GM12878 (cell line): ENCODE measurements around the gene PTEN. TPM values are rescaled to one million over a fixed set of nuclear protein-coding genes. Genes with fewer than 3 reads are reported as not detected.

Experiments used
- ESRRA ChIP-seq: IDR thresholded peaks from 2 replicates; pipeline ENCODE4 v1.6.1; 2012; ENCODE audit warnings: mild to moderate bottlenecking, low read length, improper control_type of control experiment
- HDAC2 ChIP-seq: fragments of 200-600 bp; sonication (generic); IDR thresholded peaks from 2 replicates; pipeline ENCODE4 v1.6.1; 2017
- MYC ChIP-seq: IDR thresholded peaks from 2 replicates; pipeline ENCODE4 v1.6.1; 2011; ENCODE audit warnings: mild to moderate bottlenecking, low read length, moderate library complexity, inconsistent platforms; ENCODE audit not compliant: insufficient read depth, insufficient replicate concordance, insufficient read length, severe bottlenecking
- YY1 ChIP-seq: IDR thresholded peaks from 2 replicates; pipeline ENCODE4 v1.6.1; 2011; ENCODE audit warnings: low read depth, mild to moderate bottlenecking, low read length
- polyA plus RNA-seq, 11 experiments: library from polyadenylated mRNA; depleted of rRNA in 4 of 11; unstranded in 6 of 11; stranded (reverse) in 5 of 11; fragments of >200 nt; fragmentation: Nextera tagmentation in 4 of 11; fragmentation: Illumina TruSeq in 1 of 11; extraction: Ambion mirVana in 4 of 11; extraction: Trizol in 1 of 11; gene quantifications; 1 replicate in 1 of 11; 2 replicates in 10 of 11; pipeline versions ENCODE4 v1.2.1 to v1.2.3, GENCODE V29; 2011 to 2016; ENCODE audit warnings: inconsistent platforms in 2 of 11, missing spikeins in 2 of 11, low read depth in 1 of 11
- total RNA-seq, 4 experiments: library from RNA; depleted of rRNA in 3 of 4; stranded (reverse); fragments of >200 nt in 3 of 4; fragmentation: Illumina TruSeq in 1 of 4; extraction: Trizol in 1 of 4; gene quantifications; 2 replicates each; pipeline versions ENCODE4 v1.2.1 to v1.2.3, GENCODE V29; 2013 to 2021
- TF ChIP-seq, protein P1 (sequence below): IDR thresholded peaks from 2 replicates; pipeline ENCODE4 v1.6.1; 2011; ENCODE audit warnings: low read depth, low read length, improper control_type of control experiment, borderline replicate concordance
- TF ChIP-seq, protein P2 (sequence below): IDR thresholded peaks from 2 replicates; pipeline ENCODE4 v1.6.1; 2012; ENCODE audit warnings: low read depth, low read length, improper control_type of control experiment
- TF ChIP-seq, protein P3 (sequence below): fragments of 450-650 bp; IDR thresholded peaks from 2 replicates; pipeline ENCODE4 v1.6.1; 2016; ENCODE audit warnings: mild to moderate bottlenecking, moderate library complexity, borderline replicate concordance
- TF ChIP-seq, protein P4 (sequence below): IDR thresholded peaks from 2 replicates; pipeline ENCODE4 v1.6.1; 2012; ENCODE audit warnings: improper control_type of control experiment, low read depth, low read length; ENCODE audit not compliant: insufficient replicate concordance

Gene PTEN
- total and polyA plus RNA-seq, 10 of the 15 experiments (the other 5 are each of a cell fraction or from before 2014, with no cell fraction given) = 26.1 to 175 (median 58.1) TPM

DNA sequence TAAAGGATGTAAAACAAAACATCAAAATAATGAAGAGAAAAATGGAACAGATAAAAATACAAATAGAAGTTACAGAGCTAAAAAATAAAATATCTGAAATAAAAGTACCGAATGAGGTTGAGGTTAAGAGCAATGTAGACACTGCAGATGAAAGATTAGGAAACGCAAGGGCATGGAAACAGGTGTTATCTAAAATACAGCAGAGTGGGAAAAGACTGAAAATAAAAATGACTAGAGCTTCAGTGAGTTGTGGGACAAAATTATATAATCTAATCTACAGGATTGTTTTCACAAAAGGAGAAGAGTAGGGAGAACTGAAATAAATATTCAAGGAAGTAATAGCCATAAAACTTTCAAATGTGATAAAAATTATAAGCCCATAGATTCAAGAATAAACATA is 123.8 kb downstream of the PTEN start (continued):
- no peak for TF ChIP-seq MYC
- TF ChIP-seq, protein P1, sequence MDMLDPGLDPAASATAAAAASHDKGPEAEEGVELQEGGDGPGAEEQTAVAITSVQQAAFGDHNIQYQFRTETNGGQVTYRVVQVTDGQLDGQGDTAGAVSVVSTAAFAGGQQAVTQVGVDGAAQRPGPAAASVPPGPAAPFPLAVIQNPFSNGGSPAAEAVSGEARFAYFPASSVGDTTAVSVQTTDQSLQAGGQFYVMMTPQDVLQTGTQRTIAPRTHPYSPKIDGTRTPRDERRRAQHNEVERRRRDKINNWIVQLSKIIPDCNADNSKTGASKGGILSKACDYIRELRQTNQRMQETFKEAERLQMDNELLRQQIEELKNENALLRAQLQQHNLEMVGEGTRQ = no peak
- no peak for TF ChIP-seq HDAC2
- no peak for TF ChIP-seq YY1
- TF ChIP-seq, protein P2, sequence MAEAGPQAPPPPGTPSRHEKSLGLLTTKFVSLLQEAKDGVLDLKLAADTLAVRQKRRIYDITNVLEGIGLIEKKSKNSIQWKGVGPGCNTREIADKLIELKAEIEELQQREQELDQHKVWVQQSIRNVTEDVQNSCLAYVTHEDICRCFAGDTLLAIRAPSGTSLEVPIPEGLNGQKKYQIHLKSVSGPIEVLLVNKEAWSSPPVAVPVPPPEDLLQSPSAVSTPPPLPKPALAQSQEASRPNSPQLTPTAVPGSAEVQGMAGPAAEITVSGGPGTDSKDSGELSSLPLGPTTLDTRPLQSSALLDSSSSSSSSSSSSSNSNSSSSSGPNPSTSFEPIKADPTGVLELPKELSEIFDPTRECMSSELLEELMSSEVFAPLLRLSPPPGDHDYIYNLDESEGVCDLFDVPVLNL = no peak
- TF ChIP-seq, protein P3, sequence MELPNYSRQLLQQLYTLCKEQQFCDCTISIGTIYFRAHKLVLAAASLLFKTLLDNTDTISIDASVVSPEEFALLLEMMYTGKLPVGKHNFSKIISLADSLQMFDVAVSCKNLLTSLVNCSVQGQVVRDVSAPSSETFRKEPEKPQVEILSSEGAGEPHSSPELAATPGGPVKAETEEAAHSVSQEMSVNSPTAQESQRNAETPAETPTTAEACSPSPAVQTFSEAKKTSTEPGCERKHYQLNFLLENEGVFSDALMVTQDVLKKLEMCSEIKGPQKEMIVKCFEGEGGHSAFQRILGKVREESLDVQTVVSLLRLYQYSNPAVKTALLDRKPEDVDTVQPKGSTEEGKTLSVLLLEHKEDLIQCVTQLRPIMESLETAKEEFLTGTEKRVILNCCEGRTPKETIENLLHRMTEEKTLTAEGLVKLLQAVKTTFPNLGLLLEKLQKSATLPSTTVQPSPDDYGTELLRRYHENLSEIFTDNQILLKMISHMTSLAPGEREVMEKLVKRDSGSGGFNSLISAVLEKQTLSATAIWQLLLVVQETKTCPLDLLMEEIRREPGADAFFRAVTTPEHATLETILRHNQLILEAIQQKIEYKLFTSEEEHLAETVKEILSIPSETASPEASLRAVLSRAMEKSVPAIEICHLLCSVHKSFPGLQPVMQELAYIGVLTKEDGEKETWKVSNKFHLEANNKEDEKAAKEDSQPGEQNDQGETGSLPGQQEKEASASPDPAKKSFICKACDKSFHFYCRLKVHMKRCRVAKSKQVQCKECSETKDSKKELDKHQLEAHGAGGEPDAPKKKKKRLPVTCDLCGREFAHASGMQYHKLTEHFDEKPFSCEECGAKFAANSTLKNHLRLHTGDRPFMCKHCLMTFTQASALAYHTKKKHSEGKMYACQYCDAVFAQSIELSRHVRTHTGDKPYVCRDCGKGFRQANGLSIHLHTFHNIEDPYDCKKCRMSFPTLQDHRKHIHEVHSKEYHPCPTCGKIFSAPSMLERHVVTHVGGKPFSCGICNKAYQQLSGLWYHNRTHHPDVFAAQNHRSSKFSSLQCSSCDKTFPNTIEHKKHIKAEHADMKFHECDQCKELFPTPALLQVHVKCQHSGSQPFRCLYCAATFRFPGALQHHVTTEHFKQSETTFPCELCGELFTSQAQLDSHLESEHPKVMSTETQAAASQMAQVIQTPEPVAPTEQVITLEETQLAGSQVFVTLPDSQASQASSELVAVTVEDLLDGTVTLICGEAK = no peak
- no peak for TF ChIP-seq ESRRA
- TF ChIP-seq, protein P4, sequence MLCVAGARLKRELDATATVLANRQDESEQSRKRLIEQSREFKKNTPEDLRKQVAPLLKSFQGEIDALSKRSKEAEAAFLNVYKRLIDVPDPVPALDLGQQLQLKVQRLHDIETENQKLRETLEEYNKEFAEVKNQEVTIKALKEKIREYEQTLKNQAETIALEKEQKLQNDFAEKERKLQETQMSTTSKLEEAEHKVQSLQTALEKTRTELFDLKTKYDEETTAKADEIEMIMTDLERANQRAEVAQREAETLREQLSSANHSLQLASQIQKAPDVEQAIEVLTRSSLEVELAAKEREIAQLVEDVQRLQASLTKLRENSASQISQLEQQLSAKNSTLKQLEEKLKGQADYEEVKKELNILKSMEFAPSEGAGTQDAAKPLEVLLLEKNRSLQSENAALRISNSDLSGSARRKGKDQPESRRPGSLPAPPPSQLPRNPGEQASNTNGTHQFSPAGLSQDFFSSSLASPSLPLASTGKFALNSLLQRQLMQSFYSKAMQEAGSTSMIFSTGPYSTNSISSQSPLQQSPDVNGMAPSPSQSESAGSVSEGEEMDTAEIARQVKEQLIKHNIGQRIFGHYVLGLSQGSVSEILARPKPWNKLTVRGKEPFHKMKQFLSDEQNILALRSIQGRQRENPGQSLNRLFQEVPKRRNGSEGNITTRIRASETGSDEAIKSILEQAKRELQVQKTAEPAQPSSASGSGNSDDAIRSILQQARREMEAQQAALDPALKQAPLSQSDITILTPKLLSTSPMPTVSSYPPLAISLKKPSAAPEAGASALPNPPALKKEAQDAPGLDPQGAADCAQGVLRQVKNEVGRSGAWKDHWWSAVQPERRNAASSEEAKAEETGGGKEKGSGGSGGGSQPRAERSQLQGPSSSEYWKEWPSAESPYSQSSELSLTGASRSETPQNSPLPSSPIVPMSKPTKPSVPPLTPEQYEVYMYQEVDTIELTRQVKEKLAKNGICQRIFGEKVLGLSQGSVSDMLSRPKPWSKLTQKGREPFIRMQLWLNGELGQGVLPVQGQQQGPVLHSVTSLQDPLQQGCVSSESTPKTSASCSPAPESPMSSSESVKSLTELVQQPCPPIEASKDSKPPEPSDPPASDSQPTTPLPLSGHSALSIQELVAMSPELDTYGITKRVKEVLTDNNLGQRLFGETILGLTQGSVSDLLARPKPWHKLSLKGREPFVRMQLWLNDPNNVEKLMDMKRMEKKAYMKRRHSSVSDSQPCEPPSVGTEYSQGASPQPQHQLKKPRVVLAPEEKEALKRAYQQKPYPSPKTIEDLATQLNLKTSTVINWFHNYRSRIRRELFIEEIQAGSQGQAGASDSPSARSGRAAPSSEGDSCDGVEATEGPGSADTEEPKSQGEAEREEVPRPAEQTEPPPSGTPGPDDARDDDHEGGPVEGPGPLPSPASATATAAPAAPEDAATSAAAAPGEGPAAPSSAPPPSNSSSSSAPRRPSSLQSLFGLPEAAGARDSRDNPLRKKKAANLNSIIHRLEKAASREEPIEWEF = no peak
